Measurements from ENCODE around the gene MTMR1.

Gene MTMR1

DNA sequence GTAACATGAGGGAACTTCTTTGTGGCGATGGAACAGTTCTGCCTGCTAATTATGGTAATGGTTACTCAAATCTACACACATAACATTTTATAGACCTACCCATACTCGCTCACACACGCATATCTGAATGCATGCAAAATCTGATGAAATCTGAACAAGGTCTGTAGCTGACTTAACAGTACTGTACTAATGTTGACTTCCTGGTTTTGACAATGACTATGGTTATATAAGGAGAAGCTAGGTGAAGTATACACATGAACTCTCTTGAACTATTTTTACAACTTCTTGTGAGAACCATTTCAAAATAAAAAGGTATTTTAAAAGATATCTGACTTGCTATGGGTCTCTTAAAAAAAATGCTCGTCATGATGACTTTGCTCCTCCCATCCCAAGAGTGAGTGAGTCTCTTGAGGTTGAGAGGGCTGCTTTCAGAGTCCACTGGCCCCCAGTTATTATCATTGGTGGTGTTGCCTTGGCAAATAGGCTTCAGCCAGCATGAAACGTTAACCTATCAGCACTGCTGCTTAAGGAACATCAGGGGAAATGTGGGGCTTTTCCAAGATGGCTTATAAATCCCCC, 99.8 kb downstream of the MTMR1 start:
- DNase-seq, result no peak

DNA sequence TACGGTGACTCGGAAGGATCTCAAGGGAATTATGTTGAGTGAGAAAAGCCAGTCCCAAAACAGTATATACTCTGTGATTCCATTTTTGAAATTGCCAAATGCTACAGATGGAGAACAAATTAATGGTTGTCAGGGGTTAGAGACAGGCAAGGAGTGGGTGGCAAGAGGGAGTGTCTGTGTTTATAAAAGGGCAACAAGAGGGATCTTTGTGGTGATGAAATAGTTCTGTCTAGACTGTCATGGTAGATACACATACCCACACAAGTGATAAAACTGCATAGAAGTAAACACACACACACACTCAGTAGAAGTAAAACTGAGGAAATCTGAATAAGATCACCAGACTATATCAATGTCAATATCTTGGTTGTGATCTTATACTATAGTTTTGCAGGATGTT, 112.5 kb downstream of the MTMR1 start:
- DNase-seq, result no peak

DNA sequence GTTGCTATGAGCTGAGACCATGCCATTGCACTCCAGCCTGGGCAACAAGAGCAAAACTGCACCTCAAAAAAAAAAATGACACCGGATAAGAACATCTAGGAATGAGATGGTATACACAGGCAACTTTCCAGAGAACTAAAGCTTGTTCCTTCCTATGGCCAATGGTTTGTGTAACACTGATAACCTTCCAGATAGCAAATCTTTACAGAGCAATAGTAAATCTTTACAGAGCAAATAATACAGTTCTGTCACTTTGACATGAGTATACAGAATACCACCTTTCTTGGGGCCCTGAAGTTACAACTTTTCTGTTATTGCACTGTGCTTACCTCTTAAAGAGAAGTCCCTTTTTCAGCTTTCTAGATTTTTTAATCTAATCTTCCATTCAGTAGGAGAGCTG, 113.6 kb downstream of the MTMR1 start:
- no peak for DNase-seq

DNA sequence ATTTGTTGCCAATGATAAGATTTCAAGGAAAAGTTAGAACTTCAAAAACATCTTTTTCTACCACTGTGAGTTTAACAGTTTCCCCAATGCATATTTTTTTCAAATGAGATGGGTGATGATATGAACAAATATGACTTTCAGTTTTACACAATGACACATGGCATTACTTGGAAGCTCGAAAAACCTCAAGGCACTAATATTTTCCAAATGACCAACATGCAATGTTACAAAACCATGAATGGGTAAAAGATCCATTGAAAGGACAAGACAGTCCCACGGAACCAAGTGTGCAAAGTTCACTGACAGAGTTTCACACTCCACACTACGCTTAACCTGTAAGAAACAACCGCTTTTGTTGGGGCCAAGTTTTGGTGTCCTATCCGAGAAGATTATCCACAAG, 120.7 kb downstream of the MTMR1 start:
- DNase-seq, result no peak

All from stimulated activated CD4-positive, alpha-beta T cell treated with anti-CD3 and anti-CD28 coated beads, Interleukin-1b, Interleukin-23, amount 100 ng/mL, for 48 hours (primary cell).